ENCODE data around the gene SGTA. TPM values are rescaled to one million over a fixed set of nuclear protein-coding genes. Genes with fewer than 3 reads are reported as not detected.

Gene SGTA
- total RNA-seq, 1 donor from 2014 or later, result 37.7 TPM

- H3K4me3 Mint-ChIP-seq (ENCODE audit: unreplicated experiment), result no peak overlapping the region
- H3K9me3 Mint-ChIP-seq (ENCODE audit: low read depth), result peaks cover 2% of the 10 kb centered on the region
- H3K27ac Mint-ChIP-seq (ENCODE audit: unreplicated experiment), result no peak overlapping the region
- peaks cover 15% of the 10 kb centered on the region for H3K4me1 Mint-ChIP-seq (ENCODE audit: low read depth)
- DNase-seq (ENCODE audit: low spot score), result peak; percentile 73
- H3K36me3 Mint-ChIP-seq (ENCODE audit: low read depth), result peaks cover 10% of the 10 kb centered on the region
- TF ChIP-seq, protein P1, sequence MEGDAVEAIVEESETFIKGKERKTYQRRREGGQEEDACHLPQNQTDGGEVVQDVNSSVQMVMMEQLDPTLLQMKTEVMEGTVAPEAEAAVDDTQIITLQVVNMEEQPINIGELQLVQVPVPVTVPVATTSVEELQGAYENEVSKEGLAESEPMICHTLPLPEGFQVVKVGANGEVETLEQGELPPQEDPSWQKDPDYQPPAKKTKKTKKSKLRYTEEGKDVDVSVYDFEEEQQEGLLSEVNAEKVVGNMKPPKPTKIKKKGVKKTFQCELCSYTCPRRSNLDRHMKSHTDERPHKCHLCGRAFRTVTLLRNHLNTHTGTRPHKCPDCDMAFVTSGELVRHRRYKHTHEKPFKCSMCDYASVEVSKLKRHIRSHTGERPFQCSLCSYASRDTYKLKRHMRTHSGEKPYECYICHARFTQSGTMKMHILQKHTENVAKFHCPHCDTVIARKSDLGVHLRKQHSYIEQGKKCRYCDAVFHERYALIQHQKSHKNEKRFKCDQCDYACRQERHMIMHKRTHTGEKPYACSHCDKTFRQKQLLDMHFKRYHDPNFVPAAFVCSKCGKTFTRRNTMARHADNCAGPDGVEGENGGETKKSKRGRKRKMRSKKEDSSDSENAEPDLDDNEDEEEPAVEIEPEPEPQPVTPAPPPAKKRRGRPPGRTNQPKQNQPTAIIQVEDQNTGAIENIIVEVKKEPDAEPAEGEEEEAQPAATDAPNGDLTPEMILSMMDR (IDR thresholded peaks at IDR 0.05), result no peak
- H3K27me3 Mint-ChIP-seq (ENCODE audit: low read depth), result peaks cover 2% of the 10 kb centered on the region
These were observed 47.7 kb downstream of the SGTA start for GRCh38 chr19:2735374-2735773.

DNA sequence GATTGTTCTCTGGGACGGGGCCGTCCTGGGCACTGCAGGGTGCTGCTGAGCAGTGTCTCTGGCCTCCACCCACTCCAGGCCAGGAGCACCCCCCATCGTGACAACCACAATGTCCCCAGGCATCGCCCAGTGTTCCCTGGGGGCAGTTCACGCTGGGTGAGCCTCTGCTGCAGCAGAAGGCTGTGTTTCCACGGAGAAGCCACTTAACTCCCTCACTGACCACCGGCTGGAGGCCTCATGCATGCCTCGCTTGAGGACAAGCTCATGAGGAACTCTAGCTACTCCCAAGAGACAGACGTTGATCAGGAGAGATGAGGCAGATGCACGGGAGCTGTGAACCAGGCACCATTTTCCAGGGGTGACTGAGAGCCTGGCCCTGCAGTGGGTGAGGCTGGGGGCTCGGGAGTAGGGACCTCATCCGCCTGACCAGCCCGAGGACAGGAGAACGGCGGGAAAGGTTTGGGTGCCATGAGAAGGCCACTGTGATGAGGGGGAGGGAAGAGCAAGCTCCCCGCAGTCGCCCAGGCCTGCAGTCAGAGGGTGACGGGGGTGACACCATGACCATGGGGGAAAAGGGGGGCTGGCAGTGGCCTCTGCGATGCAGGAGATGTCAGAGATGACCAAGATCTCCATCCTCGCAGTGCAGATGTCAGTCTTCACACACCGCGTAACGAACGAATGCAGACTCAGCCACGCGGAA, 48.3 kb downstream of the SGTA start:
- Mint-ChIP-seq H3K27ac (ENCODE audit: unreplicated experiment) (no peak overlapping the region), H3K36me3 (ENCODE audit: low read depth) (peaks cover 10% of the 10 kb centered on the region), H3K27me3 (ENCODE audit: low read depth) (no peaks in the 10 kb centered on the region), H3K4me3 (ENCODE audit: unreplicated experiment) (no peak overlapping the region), H3K4me1 (ENCODE audit: low read depth) (peaks cover 11% of the 10 kb centered on the region), H3K9me3 (ENCODE audit: low read depth) (no peaks in the 10 kb centered on the region)
- peak; percentile 81 for DNase-seq (ENCODE audit: low spot score)
- TF ChIP-seq, protein P1 (IDR thresholded peaks at IDR 0.05), result no peak

- H3K9me3 Mint-ChIP-seq (ENCODE audit: low read depth), result no peaks in the 10 kb centered on the region
- H3K27me3 Mint-ChIP-seq (ENCODE audit: low read depth), result no peaks in the 10 kb centered on the region
- peak; percentile 76 for DNase-seq (ENCODE audit: low spot score)
- peaks cover 10% of the 10 kb centered on the region for H3K36me3 Mint-ChIP-seq (ENCODE audit: low read depth)
- TF ChIP-seq, protein P1 (IDR thresholded peaks at IDR 0.05), result no peak
- no peak overlapping the region for H3K4me3 Mint-ChIP-seq (ENCODE audit: unreplicated experiment)
- peak overlapping the region; percentile 79 for H3K27ac Mint-ChIP-seq (ENCODE audit: unreplicated experiment)
- H3K4me1 Mint-ChIP-seq (ENCODE audit: low read depth), result peaks cover 7% of the 10 kb centered on the region
These were observed 49.0 kb downstream of the SGTA start for GRCh38 chr19:2733930-2734588.

DNA sequence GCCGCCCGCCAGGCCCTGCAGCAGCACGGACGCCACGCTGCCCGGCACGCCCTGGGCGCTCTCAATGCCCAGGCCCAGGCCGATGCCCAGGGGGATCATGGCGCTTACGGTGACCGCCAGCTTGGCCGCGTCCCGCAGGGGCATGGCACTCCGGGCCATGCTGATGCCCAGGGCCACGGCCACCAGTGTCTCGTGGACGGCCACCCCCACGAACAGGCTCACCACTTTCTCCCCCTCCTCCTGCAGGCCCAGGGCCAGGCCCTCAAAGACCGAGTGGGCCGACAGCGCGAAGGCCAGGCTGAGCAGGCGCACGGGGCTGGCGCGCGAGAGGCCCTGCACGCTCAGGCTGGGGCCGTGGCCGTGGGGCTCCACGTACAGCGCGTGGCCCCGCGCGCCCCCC, 50.2 kb downstream of the SGTA start:
- H3K27me3 Mint-ChIP-seq (ENCODE audit: low read depth), result no peaks in the 10 kb centered on the region

DNA sequence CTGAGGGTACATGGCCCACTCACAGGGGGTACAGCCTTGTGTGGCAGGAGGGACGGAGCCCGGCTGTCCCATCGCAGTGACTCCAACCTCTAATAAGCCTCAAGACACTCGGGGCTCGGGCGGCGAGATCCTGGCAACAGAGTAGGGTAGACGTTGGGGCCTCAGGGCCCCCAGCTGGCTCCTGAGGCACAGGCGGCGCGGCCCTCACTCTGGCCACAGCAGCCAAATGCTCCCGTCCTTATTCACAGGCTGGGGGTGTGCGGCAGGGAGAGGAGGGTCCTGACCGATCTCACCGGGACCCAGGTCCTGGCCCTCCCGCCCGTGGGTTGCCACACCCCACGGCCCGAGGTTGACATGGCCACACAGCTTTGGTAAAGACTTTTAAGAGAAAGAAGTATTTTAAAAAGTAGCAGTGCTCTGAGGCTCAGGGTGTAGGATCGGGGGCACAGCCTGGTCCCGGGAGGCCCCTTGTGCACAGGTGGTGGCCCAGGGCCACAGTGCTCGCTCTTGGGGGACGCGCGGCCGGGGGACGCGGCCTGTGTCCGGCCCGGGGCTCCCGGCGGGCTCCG, 50.8 kb downstream of the SGTA start:
- peaks cover 10% of the 10 kb centered on the region for H3K36me3 Mint-ChIP-seq (ENCODE audit: low read depth)
- TF ChIP-seq, protein P1 (IDR thresholded peaks at IDR 0.05), result no peak
- H3K27ac Mint-ChIP-seq (ENCODE audit: unreplicated experiment), result no peak overlapping the region
- no peaks in the 10 kb centered on the region for H3K27me3 Mint-ChIP-seq (ENCODE audit: low read depth)
- peak; percentile 71 for DNase-seq (ENCODE audit: low spot score)
- no peaks in the 10 kb centered on the region for H3K9me3 Mint-ChIP-seq (ENCODE audit: low read depth)
- H3K4me3 Mint-ChIP-seq (ENCODE audit: unreplicated experiment), result no peak overlapping the region
- no peaks in the 10 kb centered on the region for H3K4me1 Mint-ChIP-seq (ENCODE audit: low read depth)

More for the DNA sequence above, 50.2 kb downstream of the SGTA start:
- Mint-ChIP-seq H3K4me1 (ENCODE audit: low read depth) (no peaks in the 10 kb centered on the region), H3K4me3 (ENCODE audit: unreplicated experiment) (no peak overlapping the region), H3K36me3 (ENCODE audit: low read depth) (peaks cover 10% of the 10 kb centered on the region), H3K27ac (ENCODE audit: unreplicated experiment) (no peak overlapping the region), H3K9me3 (ENCODE audit: low read depth) (no peaks in the 10 kb centered on the region)
- TF ChIP-seq, protein P1 (IDR thresholded peaks at IDR 0.05), result no peak
- DNase-seq (ENCODE audit: low spot score), result peak; percentile 90
